IMR-90 (cell line): Measurements from ENCODE around the gene EAF1. TPM values are rescaled to one million over a fixed set of nuclear protein-coding genes. Genes with fewer than 3 reads are reported as not detected.

ENCODE experiments used
- ATAC-seq: fragments of 200-7000 bp; cut with Tn5 transposase; 2 replicates; pipeline ENCODE4 v1.9.1; 2020; ENCODE audit warnings: low read depth, mild to moderate bottlenecking, moderate library complexity
- BruUV-seq: library from RNA; stranded (reverse); fragments of 400-500 nt; replicated peaks from 2 replicates; lab custom pipeline; 2021; lab: Mats Ljungman, UMichigan
- CTCF ChIA-PET: fragments of 300-600 bp; formaldehyde crosslinking; extraction: SDS; loops from one replicate; lab custom pipeline; 2021; ENCODE audit warnings: antibody characterized with exemption; lab: Yijun Ruan, JAX
- POLR2A ChIA-PET: fragments of 300-600 bp; sonication (Branson Sonifier 250); formaldehyde crosslinking; loops from one replicate; lab custom pipeline; 2022; ENCODE audit warnings: antibody characterized with exemption; ENCODE audit not compliant: unreplicated experiment; lab: Charles Lee
- DNase-seq: peaks from one replicate; pipeline ENCODE4 v3.0.0; 2013
- H2AFZ ChIP-seq: replicated peaks from 2 replicates; pipeline ENCODE3; 2013; ENCODE audit warnings: low read length, mild to moderate bottlenecking; ENCODE audit not compliant: poor library complexity
- H2AK5ac ChIP-seq: 2 replicates; pipeline ENCODE4 v1.6.1; 2013; ENCODE audit warnings: low read depth, low read length, inconsistent platforms
- H2AK9ac ChIP-seq: replicated peaks from 2 replicates; pipeline ENCODE3; 2013; ENCODE audit warnings: mild to moderate bottlenecking, low read depth, low read length, moderate library complexity; ENCODE audit not compliant: poor library complexity
- H2BK120ac ChIP-seq: 2 replicates; pipeline ENCODE4 v1.6.1; 2013; ENCODE audit warnings: low read depth, low read length, inconsistent platforms
- H2BK15ac ChIP-seq: 3 replicates; pipeline ENCODE4 v1.6.1; 2013; ENCODE audit warnings: low read depth, low read length, inconsistent platforms
- H2BK20ac ChIP-seq: 2 replicates; pipeline ENCODE4 v1.6.1; 2013; ENCODE audit warnings: low read depth, mild to moderate bottlenecking, inconsistent platforms, low read length, moderate library complexity
- H2BK5ac ChIP-seq: 2 replicates; pipeline ENCODE4 v1.6.1; 2013; ENCODE audit warnings: mild to moderate bottlenecking, low read depth, low read length, inconsistent platforms; ENCODE audit not compliant: poor library complexity, severe bottlenecking
- H3K14ac ChIP-seq: replicated peaks from 2 replicates; pipeline ENCODE4 v1.6.1; 2013; ENCODE audit warnings: low read depth, low read length, inconsistent platforms
- H3K18ac ChIP-seq: 2 replicates; pipeline ENCODE4 v1.6.1; 2013; ENCODE audit warnings: low read depth, low read length, control low read depth
- H3K23ac ChIP-seq: 2 replicates; pipeline ENCODE4 v1.6.1; 2013; ENCODE audit warnings: low read depth, low read length, inconsistent platforms
- H3K27ac ChIP-seq: 2 replicates; pipeline ENCODE4 v1.5.1; 2013; ENCODE audit warnings: mild to moderate bottlenecking, control low read depth, low read length; ENCODE audit not compliant: insufficient read depth
- H3K27me3 ChIP-seq: 2 replicates; pipeline ENCODE4 v1.6.1; 2013; ENCODE audit warnings: low read length; ENCODE audit not compliant: control insufficient read depth, insufficient read depth
- H3K36me3 ChIP-seq: 2 replicates; pipeline ENCODE4 v1.6.1; 2013; ENCODE audit warnings: low read length, mixed read lengths; ENCODE audit not compliant: control insufficient read depth, insufficient read depth
- H3K4ac ChIP-seq: 2 replicates; pipeline ENCODE4 v1.6.1; 2013; ENCODE audit warnings: low read depth, low read length, inconsistent platforms
- H3K4me1 ChIP-seq: 2 replicates; pipeline ENCODE4 v1.6.1; 2013; ENCODE audit warnings: low read length, mixed read lengths; ENCODE audit not compliant: control insufficient read depth, insufficient read depth
- H3K4me2 ChIP-seq: 2 replicates; pipeline ENCODE4 v1.6.1; 2013; ENCODE audit warnings: low read depth, mild to moderate bottlenecking, control low read depth, low read length, moderate library complexity
- H3K4me3 ChIP-seq: 2 replicates; pipeline ENCODE4 v1.5.1; 2013; ENCODE audit warnings: low read depth, mild to moderate bottlenecking, control low read depth, low read length, moderate library complexity; ENCODE audit not compliant: insufficient read depth
- H3K56ac ChIP-seq: 2 replicates; pipeline ENCODE4 v1.6.1; 2013; ENCODE audit warnings: low read length, inconsistent platforms; ENCODE audit not compliant: insufficient read depth; ENCODE audit errors: extremely low read depth
- H3K79me1 ChIP-seq, 2 experiments: 2 replicates each; pipeline ENCODE4 v1.6.1; 2013; ENCODE audit warnings: low read length in 2 of 2, inconsistent platforms in 1 of 2, low read depth in 1 of 2
- H3K9ac ChIP-seq: 2 replicates; pipeline ENCODE4 v1.6.1; 2013; ENCODE audit warnings: low read depth, low read length, control low read depth
- H3K9me1 ChIP-seq: 2 replicates; pipeline ENCODE4 v1.6.1; 2013; ENCODE audit warnings: low read length, inconsistent platforms; ENCODE audit not compliant: insufficient read depth
- H3K9me3 ChIP-seq: 2 replicates; pipeline ENCODE4 v1.6.1; 2013; ENCODE audit warnings: low read length; ENCODE audit not compliant: control insufficient read depth, insufficient read depth
- H4K20me1 ChIP-seq: 2 replicates; pipeline ENCODE4 v1.6.1; 2013; ENCODE audit warnings: low read length, inconsistent platforms; ENCODE audit not compliant: insufficient read depth
- H4K5ac ChIP-seq: 2 replicates; pipeline ENCODE4 v1.6.1; 2013; ENCODE audit warnings: mild to moderate bottlenecking, low read depth, low read length, control low read depth
- H4K8ac ChIP-seq, 2 experiments: 2 replicates each; pipeline ENCODE4 v1.6.1; 2013; ENCODE audit warnings: low read depth in 2 of 2, low read length in 2 of 2, control low read depth in 1 of 2, inconsistent platforms in 1 of 2
- H4K91ac ChIP-seq: 2 replicates; pipeline ENCODE4 v1.6.1; 2013; ENCODE audit warnings: low read depth, low read length, inconsistent platforms; ENCODE audit not compliant: insufficient read depth
- CEBPB ChIP-seq: IDR thresholded peaks from 2 replicates; pipeline ENCODE4 v1.6.1; 2012; ENCODE audit warnings: low read depth, low read length, improper control_type of control experiment
- CHD1 ChIP-seq: IDR thresholded peaks from 2 replicates; pipeline ENCODE4 v1.6.1; 2012; ENCODE audit warnings: low read depth, low read length, improper control_type of control experiment
- CTCF ChIP-seq: conservative IDR thresholded peaks from 2 replicates; pipeline ENCODE4 v1.5.1; 2012; ENCODE audit warnings: mild to moderate bottlenecking, low read depth, low read length, improper control_type of control experiment
- FOS ChIP-seq: fragments of 150-350 bp; IDR thresholded peaks from 2 replicates; pipeline ENCODE4 v1.6.1; 2016; ENCODE audit warnings: low read depth, low read length
- MAFK ChIP-seq: IDR thresholded peaks from 2 replicates; pipeline ENCODE4 v1.6.1; 2012; ENCODE audit warnings: low read depth, low read length, improper control_type of control experiment
- MAZ ChIP-seq: IDR thresholded peaks from 2 replicates; pipeline ENCODE4 v1.6.1; 2012; ENCODE audit warnings: low read depth, mild to moderate bottlenecking, low read length, improper control_type of control experiment, moderate library complexity, borderline replicate concordance
- MXI1 ChIP-seq: IDR thresholded peaks from 2 replicates; pipeline ENCODE4 v1.6.1; 2012; ENCODE audit warnings: low read depth, mild to moderate bottlenecking, low read length, moderate library complexity, borderline replicate concordance
- NFE2L2 ChIP-seq: fragments of 150-350 bp; IDR thresholded peaks from 2 replicates; pipeline ENCODE4 v1.6.1; 2016; ENCODE audit warnings: low read depth, mild to moderate bottlenecking, low read length
- POLR2A ChIP-seq: IDR thresholded peaks from 2 replicates; pipeline ENCODE4 v1.6.1; 2012; ENCODE audit warnings: mild to moderate bottlenecking, low read depth, low read length
- RAD21 ChIP-seq: IDR thresholded peaks from 2 replicates; pipeline ENCODE4 v1.6.1; 2012; ENCODE audit warnings: low read length, improper control_type of control experiment
- RCOR1 ChIP-seq: IDR thresholded peaks from 2 replicates; pipeline ENCODE4 v1.6.1; 2012; ENCODE audit warnings: mild to moderate bottlenecking, low read length, improper control_type of control experiment; ENCODE audit not compliant: insufficient replicate concordance
- RFX5 ChIP-seq: IDR thresholded peaks from 2 replicates; pipeline ENCODE4 v1.8.0; 2012; ENCODE audit warnings: low read depth, mild to moderate bottlenecking, low read length, moderate library complexity
- dilution Hi-C: fragments of 300-500 bp; cut with HindIII; formaldehyde crosslinking; loops from one replicate; pipeline ENCODE4 v1.14.3; 2018; ENCODE audit warnings: low sequenced_read_pairs; ENCODE audit not compliant: unreplicated experiment
- in situ Hi-C: fragments of 300-500 bp; cut with MboI; formaldehyde crosslinking; loops from 3 replicates; pipeline ENCODE4 v1.14.3; 2019; ENCODE audit warnings: low sequenced_read_pairs, inconsistent platforms, mixed read lengths
- intact Hi-C: fragments of 100-400 bp; cut with micrococcal nuclease; formaldehyde crosslinking; loops from 2 replicates; pipeline ENCODE4 v1.10.0; 2022
- polyA plus RNA-seq, 3 experiments: library from polyadenylated mRNA; depleted of rRNA; stranded (reverse); fragments of >200 nt; gene quantifications; 2 replicates each; pipeline ENCODE4 v1.2.3, GENCODE V29; 2012; ENCODE audit warnings: low replicate concordance in 1 of 3
- total RNA-seq: library from RNA; depleted of rRNA; stranded (reverse); fragments of >200 nt; gene quantifications from 2 replicates; pipeline ENCODE4 v1.2.3, GENCODE V29; 2012

EAF1 gene
- total and polyA plus RNA-seq, 2 of the 4 experiments (the other 2 are of a cell fraction) = 7.0 to 21.3 TPM

- Histone ChIP-seq H3K27me3 (no peaks in the 10 kb centered on the region; the same call in 1 of the 2 replicates), H2BK5ac (no peak overlapping the region), H3K9me3 (peaks cover 2% of the 10 kb centered on the region; the same call in 1 of the 2 replicates), H4K5ac (no peak overlapping the region), H2BK15ac (no peak overlapping the region), H3K4ac (no peak overlapping the region), H3K14ac (no peak overlapping the region), H4K91ac (no peak overlapping the region), H3K18ac (no peak overlapping the region), H2BK20ac (no peak overlapping the region), H2AK9ac (no peak overlapping the region), H2BK120ac (no peak overlapping the region), H3K9ac (no peak overlapping the region), H3K4me3 (no peak overlapping the region), H2AK5ac (no peak overlapping the region), H3K4me2 (no peak overlapping the region), H3K79me1 (no peaks in the 10 kb centered on the region), H3K56ac (no peak overlapping the region), H3K27ac (no peak overlapping the region), H3K36me3 (no peaks in the 10 kb centered on the region), H4K8ac (no peak overlapping the region), H4K20me1 (no peaks in the 10 kb centered on the region; the same call in 1 of the 2 replicates), H3K4me1 (no peaks in the 10 kb centered on the region), H3K23ac (no peak overlapping the region), H3K9me1 (no peaks in the 10 kb centered on the region), H2AFZ (no peak overlapping the region)
- in situ Hi-C loops (no loop called here), dilution Hi-C loops (no loop called here), intact Hi-C loops (no loop called here)
- ChIA-PET POLR2A (no interaction called here), CTCF (no interaction called here)
- TF ChIP-seq RCOR1 (no peak), MXI1 (no peak), MAZ (no peak), CTCF (no peak), MAFK (no peak), FOS (no peak), POLR2A (no peak), CHD1 (no peak), RAD21 (no peak), RFX5 (no peak), CEBPB (no peak), NFE2L2 (no peak)
- BruUV-seq = no TSS peak
- no peak for ATAC-seq
- DNase-seq = no peak
Measured at GRCh38 chr3:15454965-15455364, 27.6 kb downstream of the EAF1 start.
